ENCODE data around the gene FUCA2.
"Not testable (repeated sequence)": the region's sequence is repeated elsewhere in the genome, so short reads cannot be mapped to it uniquely, and the experiment has no call there.

The FUCA2 gene

GRCh38 chr6:143450453-143451371 is 60.8 kb downstream of the FUCA2 start, which contains the start of the genes ADAT2 and PEX3:
Gene ADAT2 (minus strand): TSS chr6:143450695. CDS start chr6:143450658, 37 bp downstream.
Gene PEX3 (plus strand): TSS chr6:143450805. CDS start chr6:143451043, 238 bp downstream.
- Histone ChIP-seq H3K4me1 (ENCODE audit: insufficient read depth, low read length) (no peaks in the 10 kb centered on the region), H3K9me3 (ENCODE audit: control insufficient read depth, insufficient read depth, low read length) (no peaks in the 10 kb centered on the region), H3K9ac (ENCODE audit: low read depth, low read length) (peak within 1 kb of the TSS; percentile 86), H3K36me3 (ENCODE audit: insufficient read depth, low read length) (no peaks in the 10 kb centered on the region)

DNA sequence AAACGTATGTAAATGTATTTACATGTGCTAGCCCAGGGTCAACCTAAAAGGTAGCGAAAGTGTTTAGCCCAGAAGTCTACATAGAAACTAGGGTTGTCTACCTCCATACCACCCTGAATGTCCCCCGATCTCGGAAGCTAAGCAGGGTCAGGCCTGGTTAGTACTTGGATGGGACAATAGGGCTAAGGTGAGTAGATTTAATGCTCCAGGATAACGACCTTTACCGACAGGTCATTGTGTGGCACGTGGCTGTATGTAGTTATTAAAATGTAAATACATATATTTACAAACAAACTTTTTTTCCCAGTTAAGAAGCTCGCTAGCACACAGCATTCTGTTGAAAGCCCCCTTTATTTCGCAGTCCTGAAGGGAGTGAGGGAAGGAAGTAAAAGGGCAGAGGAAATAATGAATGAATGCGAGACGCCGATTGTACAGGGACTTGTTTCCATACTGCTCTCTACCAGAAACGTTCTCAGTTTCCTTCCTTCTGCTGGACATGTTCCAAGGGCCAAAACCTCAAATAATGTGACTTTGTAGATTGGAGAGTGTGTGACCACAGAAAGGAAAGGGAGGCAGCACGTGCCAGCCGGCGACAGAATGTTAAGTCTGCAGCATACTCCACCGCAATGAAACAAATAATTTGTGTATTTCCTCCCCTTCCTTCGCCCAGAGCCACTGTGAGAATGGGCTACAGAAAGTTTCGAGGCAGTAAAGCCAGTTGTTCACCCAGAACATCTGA is 61.6 kb downstream of the FUCA2 start:
- Histone ChIP-seq H3K36me3 (ENCODE audit: insufficient read depth, low read length) (no peaks in the 10 kb centered on the region), H3K9ac (ENCODE audit: low read depth, low read length) (peak overlapping the region; percentile 86), H3K4me1 (ENCODE audit: insufficient read depth, low read length) (no peaks in the 10 kb centered on the region), H3K9me3 (ENCODE audit: control insufficient read depth, insufficient read depth, low read length) (no peaks in the 10 kb centered on the region)

DNA sequence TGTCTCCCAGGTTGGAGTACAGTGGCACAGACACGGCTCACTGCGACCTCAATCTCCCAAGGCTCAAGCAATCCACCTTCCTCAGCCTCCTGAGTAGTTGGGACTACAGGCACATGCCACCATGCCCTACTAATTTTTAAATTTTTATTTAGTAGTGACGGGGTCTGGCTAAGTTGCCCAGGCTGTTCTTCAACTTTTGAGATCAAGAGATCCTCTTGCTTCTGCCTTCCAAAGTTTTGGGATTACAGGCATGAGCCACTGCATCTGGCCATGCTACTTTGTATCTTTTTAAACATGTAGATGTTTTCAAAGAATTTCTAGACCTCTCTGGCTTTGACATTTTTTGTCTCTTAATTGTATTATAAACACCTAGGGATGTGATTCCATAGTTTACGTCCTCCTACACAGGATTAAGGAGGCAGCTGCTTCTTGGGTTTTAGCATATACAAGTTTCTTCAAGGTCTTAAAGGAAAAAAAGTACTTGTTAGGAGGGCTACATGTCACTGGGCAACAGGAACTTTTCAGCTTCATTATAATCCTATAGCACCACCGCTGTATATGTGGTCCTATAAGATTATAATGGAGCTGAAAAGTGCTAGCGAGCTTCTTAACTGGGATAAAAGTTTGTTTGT is 62.3 kb downstream of the FUCA2 start:
- Histone ChIP-seq H3K9ac (ENCODE audit: low read depth, low read length) (peak overlapping the region; percentile 86), H3K4me1 (ENCODE audit: insufficient read depth, low read length) (no peaks in the 10 kb centered on the region; the same call in 1 of the 2 replicates), H3K9me3 (ENCODE audit: control insufficient read depth, insufficient read depth, low read length) (no peaks in the 10 kb centered on the region), H3K36me3 (ENCODE audit: insufficient read depth, low read length) (no peaks in the 10 kb centered on the region)

DNA sequence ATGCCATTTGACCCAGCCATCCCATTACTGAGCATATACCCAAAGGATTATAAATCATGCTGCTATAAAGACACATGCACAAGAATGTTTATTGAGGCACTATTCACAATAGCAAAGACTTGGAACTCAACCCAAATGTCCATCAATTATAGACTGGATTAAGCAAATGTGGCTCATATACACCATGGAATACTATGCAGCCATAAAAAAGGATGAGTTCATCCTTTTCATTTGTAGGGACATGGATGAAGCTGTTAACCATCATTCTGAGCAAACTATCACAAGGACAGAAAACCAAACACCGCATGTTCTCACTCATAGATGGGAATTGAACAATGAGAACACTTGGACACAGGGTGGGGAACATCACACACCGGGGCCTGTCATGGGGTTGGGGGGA is 63.7 kb downstream of the FUCA2 start:
- not testable (repeated sequence) for H3K36me3 ChIP-seq (ENCODE audit: insufficient read depth, low read length); H3K9me3 ChIP-seq (ENCODE audit: control insufficient read depth, insufficient read depth, low read length); H3K9ac ChIP-seq (ENCODE audit: low read depth, low read length); H3K4me1 ChIP-seq (ENCODE audit: insufficient read depth, low read length)

Data from ES-I3 (cell line).